ENCODE measurements around the gene SHISAL2A.

- no peak for TF ChIP-seq CTCF (IDR thresholded peaks at IDR 0.05)
- no peak for TF ChIP-seq POLR2A (IDR thresholded peaks at IDR 0.05)
- TF ChIP-seq POLR2AphosphoS5 (IDR thresholded peaks at IDR 0.05), result no peak
- TF ChIP-seq EP300 (IDR thresholded peaks at IDR 0.05), result no peak
Observed at GRCh38 chr1:52598729-52599128, 34.2 kb upstream of the SHISAL2A start.

All from suprapubic skin (tissue), 4 donors.